ENCODE measurements around the gene PPP1R7. TPM values are rescaled to one million over a fixed set of nuclear protein-coding genes. Genes with fewer than 3 reads are reported as not detected.

Gene PPP1R7
- total and polyA plus RNA-seq, 9 of the 15 experiments (the other 6 are each of a cell fraction or from before 2014, with no cell fraction given), result 37.5 to 75.0 (median 50.5) TPM

DNA sequence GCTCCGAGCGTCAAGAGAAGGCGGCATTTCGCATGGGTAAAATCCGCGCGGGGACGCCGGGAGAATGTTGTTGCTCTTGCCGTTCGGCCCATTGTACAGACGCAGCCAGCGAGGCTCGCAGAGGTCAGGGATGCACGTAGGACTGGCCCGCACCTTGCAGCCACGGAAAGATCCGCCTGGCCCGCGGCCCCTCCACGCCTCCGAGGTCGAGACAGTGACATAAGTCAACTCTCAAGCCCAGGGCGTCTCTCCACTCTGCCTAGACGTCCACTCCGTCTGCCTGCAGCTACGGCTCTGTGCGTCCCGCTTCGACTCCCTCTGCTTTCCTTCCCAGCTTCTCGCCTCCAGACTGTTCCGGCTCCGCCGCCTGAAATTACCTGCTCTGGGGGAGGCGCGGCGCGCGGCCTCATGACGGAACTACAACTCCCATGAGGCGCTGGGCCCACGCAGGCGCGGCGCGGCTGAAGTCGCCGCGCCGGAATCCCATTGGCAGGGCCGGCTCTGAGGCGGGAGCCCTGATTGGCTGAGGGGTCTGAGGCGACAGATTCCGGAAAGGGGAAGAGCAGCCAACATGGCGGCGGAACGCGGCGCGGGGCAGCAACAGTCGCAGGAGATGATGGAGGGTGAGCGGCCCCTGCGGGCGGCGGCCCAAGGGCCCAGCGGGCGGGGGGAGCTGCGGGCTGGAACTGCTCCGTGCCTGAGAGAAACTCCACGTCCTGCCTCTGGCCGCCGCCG lies at the start of gene PPP1R7 (continued):
- no peak for TF ChIP-seq ZNF589 (CRISPR knock-in tag; IDR thresholded peaks at IDR 0.05; ENCODE audit: low read depth)
- peak; percentile 35; the same call in 1 of the 2 replicates for TF ChIP-seq ZFX (CRISPR knock-in tag; IDR thresholded peaks at IDR 0.05)
- TF ChIP-seq EP400 (IDR thresholded peaks at IDR 0.05), result peak; percentile 53; the same call in 1 of the 2 replicates
- 0 out of 2 replicates have a peak, but pooled peaks have one; percentile 38 for TF ChIP-seq ZNF175 (CRISPR knock-in tag; IDR thresholded peaks at IDR 0.05; ENCODE audit: low read depth)
- TF ChIP-seq ELF1 (tag; IDR thresholded peaks at IDR 0.05), result peak; percentile 87
- peak; percentile 73 for TF ChIP-seq PHF20 (IDR thresholded peaks at IDR 0.05; ENCODE audit: partially characterized antibody)
- TF ChIP-seq POLR2A (conservative IDR thresholded peaks at IDR 0.05), result peak; percentile 74
- TF ChIP-seq, protein P1, sequence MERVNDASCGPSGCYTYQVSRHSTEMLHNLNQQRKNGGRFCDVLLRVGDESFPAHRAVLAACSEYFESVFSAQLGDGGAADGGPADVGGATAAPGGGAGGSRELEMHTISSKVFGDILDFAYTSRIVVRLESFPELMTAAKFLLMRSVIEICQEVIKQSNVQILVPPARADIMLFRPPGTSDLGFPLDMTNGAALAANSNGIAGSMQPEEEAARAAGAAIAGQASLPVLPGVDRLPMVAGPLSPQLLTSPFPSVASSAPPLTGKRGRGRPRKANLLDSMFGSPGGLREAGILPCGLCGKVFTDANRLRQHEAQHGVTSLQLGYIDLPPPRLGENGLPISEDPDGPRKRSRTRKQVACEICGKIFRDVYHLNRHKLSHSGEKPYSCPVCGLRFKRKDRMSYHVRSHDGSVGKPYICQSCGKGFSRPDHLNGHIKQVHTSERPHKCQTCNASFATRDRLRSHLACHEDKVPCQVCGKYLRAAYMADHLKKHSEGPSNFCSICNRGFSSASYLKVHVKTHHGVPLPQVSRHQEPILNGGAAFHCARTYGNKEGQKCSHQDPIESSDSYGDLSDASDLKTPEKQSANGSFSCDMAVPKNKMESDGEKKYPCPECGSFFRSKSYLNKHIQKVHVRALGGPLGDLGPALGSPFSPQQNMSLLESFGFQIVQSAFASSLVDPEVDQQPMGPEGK (CRISPR knock-in tag; IDR thresholded peaks at IDR 0.05; ENCODE audit: borderline replicate concordance), result no peak
- peak; percentile 89 for TF ChIP-seq C11orf30 (IDR thresholded peaks at IDR 0.05; ENCODE audit: low read depth)
- peak; percentile 67; the same call in 1 of the 2 replicates for TF ChIP-seq GABPB1 (CRISPR knock-in tag; IDR thresholded peaks at IDR 0.05)
- peak; percentile 83 for TF ChIP-seq ADNP (tag; IDR thresholded peaks at IDR 0.05)
- no peak for TF ChIP-seq KAT7 (CRISPR knock-in tag; IDR thresholded peaks at IDR 0.05; ENCODE audit: borderline replicate concordance)
- TF ChIP-seq GABPA (tag; conservative IDR thresholded peaks at IDR 0.05; ENCODE audit: low read depth), result peak; percentile 70
- peak in 1 of 2 experiments; percentile 67; a peak in 1 of 4 replicates for TF ChIP-seq SIN3A (IDR thresholded peaks at IDR 0.05; ENCODE audit: borderline replicate concordance in 2 of 2, control insufficient read depth in 1 of 2, low read depth in 2 of 2, low read length in 2 of 2)
- TF ChIP-seq RBM22 (IDR thresholded peaks at IDR 0.05; ENCODE audit: low read depth, low read length, poor library complexity, severe bottlenecking), result peak; percentile 54
- TF ChIP-seq MAZ (CRISPR knock-in tag; conservative IDR thresholded peaks at IDR 0.05 in 1 of 2, IDR thresholded peaks at IDR 0.05 in 1 of 2), result peak; percentile 38 to 39; a peak in 2 of 4 replicates
- TF ChIP-seq RCOR1 (IDR thresholded peaks at IDR 0.05; ENCODE audit: borderline replicate concordance in 1 of 2, low read depth in 2 of 2, low read length in 2 of 2), result peak in 1 of 2 experiments; percentile 52; a peak in 1 of 4 replicates
- peak; percentile 37; the same call in 1 of the 2 replicates for TF ChIP-seq GTF2E2 (tag; IDR thresholded peaks at IDR 0.05)
- TF ChIP-seq JUN (IDR thresholded peaks at IDR 0.05; ENCODE audit: borderline replicate concordance, low read depth, low read length), result no peak
- no peak for TF ChIP-seq JUN (CRISPR knock-in tag; IDR thresholded peaks at IDR 0.05; ENCODE audit: borderline replicate concordance)
- TF ChIP-seq CXXC5 (CRISPR knock-in tag; IDR thresholded peaks at IDR 0.05), result peak; percentile 71
- TF ChIP-seq, protein P2, sequence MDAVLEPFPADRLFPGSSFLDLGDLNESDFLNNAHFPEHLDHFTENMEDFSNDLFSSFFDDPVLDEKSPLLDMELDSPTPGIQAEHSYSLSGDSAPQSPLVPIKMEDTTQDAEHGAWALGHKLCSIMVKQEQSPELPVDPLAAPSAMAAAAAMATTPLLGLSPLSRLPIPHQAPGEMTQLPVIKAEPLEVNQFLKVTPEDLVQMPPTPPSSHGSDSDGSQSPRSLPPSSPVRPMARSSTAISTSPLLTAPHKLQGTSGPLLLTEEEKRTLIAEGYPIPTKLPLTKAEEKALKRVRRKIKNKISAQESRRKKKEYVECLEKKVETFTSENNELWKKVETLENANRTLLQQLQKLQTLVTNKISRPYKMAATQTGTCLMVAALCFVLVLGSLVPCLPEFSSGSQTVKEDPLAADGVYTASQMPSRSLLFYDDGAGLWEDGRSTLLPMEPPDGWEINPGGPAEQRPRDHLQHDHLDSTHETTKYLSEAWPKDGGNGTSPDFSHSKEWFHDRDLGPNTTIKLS (IDR thresholded peaks at IDR 0.05; ENCODE audit: borderline replicate concordance, low read depth), result peak; percentile 82
- TF ChIP-seq BDP1 (IDR thresholded peaks at IDR 0.05; ENCODE audit: insufficient read depth, insufficient read length), result no peak

All from K562 (cell line).